DOHH2 (cell line): ENCODE results near the gene SNCB.

Experiments used
- EZH2phosphoT487 ChIP-seq: fragments of 200-600 bp; sonication (generic); IDR thresholded peaks from 2 replicates; pipeline ENCODE4 v1.6.1; 2017; ENCODE audit warnings: borderline replicate concordance, mild to moderate bottlenecking, antibody characterized with exemption, low read length, moderate library complexity, mixed read lengths
- TF ChIP-seq, protein P1 (sequence below): fragments of 200-600 bp; sonication (generic); IDR thresholded peaks from one replicate; pipeline ENCODE4 v1.5.1; 2014; ENCODE audit warnings: antibody characterized with exemption, mild to moderate bottlenecking, low read depth, low read length; ENCODE audit not compliant: poor library complexity, severe bottlenecking

GRCh38 chr5:176660860-176661641, 30.7 kb upstream of the SNCB start:
- TF ChIP-seq, protein P1, sequence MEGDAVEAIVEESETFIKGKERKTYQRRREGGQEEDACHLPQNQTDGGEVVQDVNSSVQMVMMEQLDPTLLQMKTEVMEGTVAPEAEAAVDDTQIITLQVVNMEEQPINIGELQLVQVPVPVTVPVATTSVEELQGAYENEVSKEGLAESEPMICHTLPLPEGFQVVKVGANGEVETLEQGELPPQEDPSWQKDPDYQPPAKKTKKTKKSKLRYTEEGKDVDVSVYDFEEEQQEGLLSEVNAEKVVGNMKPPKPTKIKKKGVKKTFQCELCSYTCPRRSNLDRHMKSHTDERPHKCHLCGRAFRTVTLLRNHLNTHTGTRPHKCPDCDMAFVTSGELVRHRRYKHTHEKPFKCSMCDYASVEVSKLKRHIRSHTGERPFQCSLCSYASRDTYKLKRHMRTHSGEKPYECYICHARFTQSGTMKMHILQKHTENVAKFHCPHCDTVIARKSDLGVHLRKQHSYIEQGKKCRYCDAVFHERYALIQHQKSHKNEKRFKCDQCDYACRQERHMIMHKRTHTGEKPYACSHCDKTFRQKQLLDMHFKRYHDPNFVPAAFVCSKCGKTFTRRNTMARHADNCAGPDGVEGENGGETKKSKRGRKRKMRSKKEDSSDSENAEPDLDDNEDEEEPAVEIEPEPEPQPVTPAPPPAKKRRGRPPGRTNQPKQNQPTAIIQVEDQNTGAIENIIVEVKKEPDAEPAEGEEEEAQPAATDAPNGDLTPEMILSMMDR = peak; percentile 98
- no peak for TF ChIP-seq EZH2phosphoT487
